Retinal pigment epithelial cell (primary cell): ENCODE results near the gene DHRSX.
"Not testable (repeated sequence)": the region's sequence is repeated elsewhere in the genome, so short reads cannot be mapped to it uniquely, and the experiment has no call there.

ENCODE experiments used
- DNase-seq: peaks from one replicate; pipeline ENCODE4 v3.0.0-alpha.2; 2010; ENCODE audit warnings: low read depth
- H3K4me3 ChIP-seq: 2 replicates; pipeline ENCODE4 v1.5.1; 2011; ENCODE audit warnings: mild to moderate bottlenecking, low read length, control low read depth, moderate library complexity
- CTCF ChIP-seq: conservative IDR thresholded peaks from 2 replicates; pipeline ENCODE4 v1.5.1; 2011; ENCODE audit warnings: low read depth, low read length, control low read depth, inconsistent platforms

The DHRSX gene

GRCh38 chrX:2507904-2508627, 7.3 kb upstream of the DHRSX start:
- DNase-seq, result no peak
- H3K4me3 ChIP-seq, result no peak overlapping the region
- TF ChIP-seq CTCF, result no peak

GRCh38 chrX:2507196-2507595, 6.4 kb upstream of the DHRSX start:
- DNase-seq, result no peak
- no peak overlapping the region for H3K4me3 ChIP-seq
- TF ChIP-seq CTCF, result no peak

- DNase-seq, H3K4me3 ChIP-seq: not testable (repeated sequence)
These were observed 4.6 kb upstream of the DHRSX start for GRCh38 chrX:2505341-2505740.

- no peak overlapping the region for H3K4me3 ChIP-seq
- no peak for DNase-seq
- TF ChIP-seq CTCF, result no peak
These were observed 4.0 kb upstream of the DHRSX start for GRCh38 chrX:2504706-2505332.

GRCh38 chrX:2503591-2504500, 3.1 kb upstream of the DHRSX start:
- TF ChIP-seq CTCF, result no peak
- no peak for DNase-seq

GRCh38 chrX:2502668-2503519, 2.1 kb upstream of the DHRSX start:
- TF ChIP-seq CTCF, result no peak
- H3K4me3 ChIP-seq, result no peak overlapping the region
- DNase-seq, result no peak

More at GRCh38 chrX:2503591-2504500, 3.1 kb upstream of the DHRSX start:
- no peak overlapping the region for H3K4me3 ChIP-seq
